ENCODE results near the gene SH3D21. TPM values are rescaled to one million over a fixed set of nuclear protein-coding genes. Genes with fewer than 3 reads are reported as not detected.

The SH3D21 gene
- 46.3 and 47.4 TPM in 2 replicates for total RNA-seq

DNA sequence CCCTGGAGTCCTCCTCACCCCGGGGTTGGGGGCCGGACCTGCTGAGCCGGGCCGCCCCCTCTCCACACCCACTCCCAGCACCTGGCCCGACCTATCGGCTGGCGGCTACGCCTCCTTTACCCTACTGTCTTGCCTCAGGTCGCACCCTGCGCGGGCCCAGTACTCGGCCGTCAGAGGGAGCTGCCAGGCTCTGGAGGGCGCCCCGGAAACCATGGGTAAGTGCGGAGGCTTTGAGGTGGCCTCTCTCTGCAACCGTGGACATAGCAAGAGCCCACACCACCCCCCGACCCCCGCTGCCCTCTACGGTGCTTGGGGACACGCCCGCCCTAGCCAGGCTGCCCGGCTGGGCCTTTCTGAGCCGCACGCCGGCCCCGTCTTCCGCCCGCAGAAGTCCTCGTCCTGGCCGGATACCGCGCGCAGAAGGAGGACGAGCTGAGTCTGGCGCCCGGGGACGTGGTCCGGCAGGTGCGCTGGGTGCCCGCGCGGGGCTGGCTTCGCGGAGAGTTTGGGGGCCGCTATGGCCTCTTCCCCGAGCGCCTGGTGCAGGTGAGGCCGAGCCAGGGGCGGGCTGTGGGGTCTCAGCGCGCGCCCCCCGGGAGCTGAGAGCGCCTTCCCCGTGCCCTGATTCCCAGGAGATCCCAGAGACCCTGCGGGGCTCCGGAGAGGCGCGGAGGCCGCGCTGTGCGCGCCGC lies at the start of gene SH3D21:
TSS of gene SH3D21 (plus strand) at position 159 of the 692 bp plus-strand sequence. CDS start at position 212, 53 bp downstream.

DNA sequence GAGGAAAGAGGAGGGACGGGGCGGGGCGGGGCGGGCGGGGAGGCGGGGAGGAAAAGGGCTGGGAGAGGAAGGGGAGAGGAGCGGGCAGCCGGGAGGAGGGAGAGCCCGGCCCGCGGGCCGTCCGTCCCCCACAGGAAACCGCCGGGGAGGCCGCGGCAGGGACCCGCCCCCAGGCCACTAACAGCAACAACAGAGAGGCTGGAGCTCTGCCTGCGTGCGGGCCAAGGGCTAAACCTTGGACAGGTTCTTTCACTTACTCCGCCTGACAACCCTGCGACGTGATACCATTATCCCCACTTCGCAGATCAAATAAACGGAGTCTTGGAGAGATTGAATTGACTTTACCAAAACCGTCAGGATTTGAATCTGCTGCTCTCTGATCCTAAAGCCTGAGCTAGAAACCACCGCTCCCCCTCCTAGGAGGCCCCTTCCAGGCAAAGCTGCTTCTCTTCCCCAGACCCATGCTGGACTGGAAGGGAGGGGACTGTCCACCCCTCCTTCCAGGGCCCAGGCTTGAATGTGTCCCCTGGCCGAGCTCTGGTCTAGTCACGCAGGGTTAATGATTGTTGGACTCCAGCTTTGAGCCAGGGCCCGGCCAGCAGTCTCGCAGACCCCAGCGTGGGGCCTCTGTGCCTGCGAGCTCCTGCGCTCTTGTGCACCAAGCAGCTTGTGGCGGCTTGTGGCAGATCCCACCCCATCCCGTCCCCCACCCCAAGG lies 17.6 kb downstream of the SH3D21 start, which contains the start of gene EVA1B:
TSS of gene EVA1B (minus strand) at position 10 of the 717 bp plus-strand sequence. CDS start 608 bp downstream, outside the sequence.

Other genes with a start within 250 kb of the SH3D21 start
- gene TEKT2, start 222.3 kb upstream of the SH3D21 start, total RNA-seq = 0.11 and 1.2 TPM in 2 replicates
- gene ADPRS, start 217.5 kb upstream of the SH3D21 start, total RNA-seq = 13.0 and 24.6 TPM in 2 replicates
- under 0.01 and 0.11 TPM in 2 replicates for gene COL8A2, start 181.1 kb upstream of the SH3D21 start, total RNA-seq
- gene TRAPPC3, start 156.9 kb upstream of the SH3D21 start, total RNA-seq = 53.0 and 91.2 TPM in 2 replicates
- gene MAP7D1, start 150.2 kb upstream of the SH3D21 start, total RNA-seq = 141 and 168 TPM in 2 replicates
- 90.7 and 97.6 TPM in 2 replicates for gene THRAP3, start 81.9 kb upstream of the SH3D21 start, total RNA-seq
- 142 and 272 TPM in 2 replicates for gene EVA1B, start 17.3 kb downstream of the SH3D21 start, total RNA-seq
- 20.4 and 39.1 TPM in 2 replicates for gene STK40, start 79.6 kb downstream of the SH3D21 start, total RNA-seq
- gene LSM10, start 91.5 kb downstream of the SH3D21 start, total RNA-seq = 8.2 and 8.7 TPM in 2 replicates
- 12.8 and 22.8 TPM in 2 replicates for gene OSCP1, start 144.1 kb downstream of the SH3D21 start, total RNA-seq
- 57.7 and 85.7 TPM in 2 replicates for gene MRPS15, start 158.0 kb downstream of the SH3D21 start, total RNA-seq
- gene CSF3R, start 176.5 kb downstream of the SH3D21 start, total RNA-seq = 1.2 TPM in 1 of 2 replicates, not detected in the other

All from placental epithelial cell (primary cell).